HS-5 (cell line): ENCODE measurements around the gene FOXQ1.
"Not testable (repeated sequence)": the region's sequence is repeated elsewhere in the genome, so short reads cannot be mapped to it uniquely, and the experiment has no call there.

ENCODE experiments used
- DNase-seq: peaks from one replicate; pipeline ENCODE4 v3.0.0-alpha.2; 2012; ENCODE audit warnings: low read depth

The FOXQ1 gene

DNA sequence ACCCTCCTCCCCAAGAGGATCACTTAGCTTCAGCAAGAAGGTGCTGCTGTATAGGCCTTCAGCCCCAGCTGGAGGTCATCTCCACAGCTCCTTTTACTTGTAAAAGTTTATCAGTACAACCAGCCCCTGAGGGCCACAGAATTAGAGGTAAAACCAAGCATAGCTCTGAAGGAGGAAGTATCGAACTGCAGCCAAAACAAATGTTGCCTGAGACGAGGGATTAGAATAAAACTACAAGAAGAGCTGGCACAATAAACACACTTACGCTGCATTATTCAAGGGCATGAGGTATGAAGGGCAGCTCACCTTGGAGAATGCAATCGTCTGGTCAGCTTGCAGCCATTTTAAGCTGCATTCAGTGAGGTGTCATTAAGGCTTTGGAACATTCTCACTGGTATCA lies 21.1 kb upstream of the FOXQ1 start:
- DNase-seq, result no peak

DNA sequence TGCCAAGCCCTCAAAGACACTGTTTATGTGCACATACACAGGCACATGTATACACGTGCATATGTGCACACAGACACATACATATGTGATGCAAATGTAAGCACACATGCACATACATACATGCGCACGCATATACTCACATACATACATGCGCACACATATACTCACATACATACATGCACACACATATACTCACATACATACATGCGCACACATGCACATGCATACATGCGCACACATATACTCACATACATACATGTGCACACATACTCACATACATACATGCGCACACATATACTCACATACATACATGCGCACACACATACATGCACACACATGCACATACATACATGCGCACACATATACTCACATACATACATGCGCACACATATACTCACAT lies 20.5 kb upstream of the FOXQ1 start:
- no peak for DNase-seq

DNA sequence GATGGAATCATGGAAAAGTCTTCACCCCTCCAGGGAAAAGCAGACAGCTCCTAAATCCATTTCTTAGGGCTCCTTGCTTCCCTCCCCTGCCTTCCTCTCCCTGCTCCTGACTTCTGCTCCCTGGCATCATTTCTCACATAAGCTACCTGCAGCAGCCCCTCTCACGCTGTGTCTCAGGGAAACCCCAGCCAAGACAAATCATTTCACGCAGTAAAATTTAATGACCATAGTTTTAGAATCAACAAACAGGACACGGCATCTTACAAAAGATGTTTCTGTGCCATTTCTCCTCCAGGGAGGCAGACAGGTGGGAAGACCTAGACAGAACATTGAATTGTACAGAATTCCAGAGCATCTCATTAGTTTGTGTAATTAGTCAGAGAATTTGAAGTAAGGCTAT lies 16.5 kb upstream of the FOXQ1 start:
- no peak for DNase-seq

DNA sequence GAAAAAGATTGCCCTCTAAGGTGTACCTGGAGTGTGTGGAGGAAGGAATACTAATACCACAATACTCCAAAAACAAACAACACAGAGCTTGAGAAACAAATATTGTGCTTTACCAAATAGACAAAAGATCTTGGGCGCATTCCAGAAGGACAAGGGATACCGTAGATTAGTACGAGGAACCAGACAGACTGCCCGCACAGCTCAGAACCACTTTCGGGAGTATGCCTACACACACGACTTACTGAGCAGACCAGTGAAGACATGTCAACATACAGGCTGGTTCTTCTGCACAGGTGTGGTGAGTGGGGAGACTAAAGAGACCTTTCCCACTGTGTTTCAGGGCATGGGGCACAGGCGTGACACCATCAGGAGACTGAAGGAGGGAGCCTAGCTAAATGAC lies 15.8 kb upstream of the FOXQ1 start:
- no peak for DNase-seq

DNA sequence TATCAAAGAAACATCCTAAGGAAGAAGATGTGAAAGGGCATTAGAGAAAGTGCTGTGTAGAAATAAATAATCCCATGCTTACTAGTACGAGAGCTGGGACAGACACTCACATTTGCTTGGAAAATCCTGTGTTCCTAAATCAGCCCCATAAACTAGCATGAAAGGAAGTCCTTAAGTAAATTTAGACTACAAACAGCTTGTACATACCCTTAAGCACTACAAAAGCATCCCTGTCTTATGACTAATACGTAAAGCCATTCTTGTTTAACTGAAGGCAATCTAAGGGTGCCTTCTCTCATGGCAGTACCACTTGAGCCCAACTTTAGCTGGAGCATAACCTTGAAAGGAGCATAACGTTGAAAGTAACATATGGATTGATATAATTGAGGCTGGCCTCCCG lies 15.4 kb upstream of the FOXQ1 start:
- DNase-seq, result no peak

DNA sequence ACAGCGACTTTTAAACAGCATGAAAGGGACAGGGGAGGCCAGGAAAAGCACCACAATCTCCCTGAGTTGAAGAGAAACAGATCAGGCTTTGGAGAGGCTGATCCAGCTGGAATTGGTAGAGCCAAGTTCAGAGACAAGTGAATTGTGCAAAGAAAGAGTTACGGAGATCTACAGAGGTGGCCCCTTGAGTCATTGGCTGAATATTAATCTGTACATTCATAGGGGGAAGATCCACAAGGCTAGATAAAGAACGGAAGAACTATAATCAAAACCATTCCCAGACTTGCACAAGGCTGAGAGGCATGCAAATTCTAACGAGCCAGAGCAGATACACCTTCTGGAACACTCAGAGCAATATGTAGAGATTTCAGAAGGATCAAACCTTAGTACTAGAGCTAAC lies 14.2 kb upstream of the FOXQ1 start:
- peak; percentile 71 for DNase-seq

DNA sequence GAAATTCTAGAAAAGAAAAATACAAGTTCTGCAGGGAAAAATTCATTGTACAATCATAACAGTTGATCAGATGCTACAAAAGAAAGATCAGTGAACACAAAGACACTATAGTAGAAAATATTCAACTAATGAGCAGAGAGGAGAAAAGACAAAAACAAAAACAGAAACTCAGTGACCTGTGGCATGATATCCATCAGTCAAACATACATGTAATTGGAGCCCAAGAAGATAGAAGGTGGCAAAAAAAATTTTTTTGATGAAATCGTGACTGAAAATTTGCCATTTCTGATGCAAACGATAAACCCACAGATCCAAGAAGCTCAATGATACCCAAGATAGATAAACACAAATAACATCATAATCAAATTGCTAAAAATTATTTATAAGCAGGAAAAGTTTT lies 13.1 kb upstream of the FOXQ1 start:
- DNase-seq, result no peak

DNA sequence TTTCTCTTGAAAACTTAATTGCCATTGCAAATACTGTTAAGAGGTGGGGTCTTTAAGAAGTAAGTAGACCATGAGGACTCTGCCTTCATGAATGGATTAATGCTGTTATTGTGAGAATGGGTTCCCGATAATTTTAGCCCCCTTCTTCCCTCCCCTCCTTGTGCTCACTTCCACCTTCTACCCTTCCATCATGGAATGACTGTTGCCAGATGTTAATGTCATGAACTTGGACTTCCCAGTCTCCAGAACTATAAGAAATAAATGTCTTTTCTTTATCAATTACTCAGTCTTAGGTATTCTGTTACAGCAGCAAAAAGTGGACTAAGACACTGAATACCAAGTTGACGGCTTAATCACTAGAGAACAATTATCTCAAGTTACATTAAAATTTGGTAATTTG lies 5.8 kb upstream of the FOXQ1 start:
- DNase-seq, result no peak

DNA sequence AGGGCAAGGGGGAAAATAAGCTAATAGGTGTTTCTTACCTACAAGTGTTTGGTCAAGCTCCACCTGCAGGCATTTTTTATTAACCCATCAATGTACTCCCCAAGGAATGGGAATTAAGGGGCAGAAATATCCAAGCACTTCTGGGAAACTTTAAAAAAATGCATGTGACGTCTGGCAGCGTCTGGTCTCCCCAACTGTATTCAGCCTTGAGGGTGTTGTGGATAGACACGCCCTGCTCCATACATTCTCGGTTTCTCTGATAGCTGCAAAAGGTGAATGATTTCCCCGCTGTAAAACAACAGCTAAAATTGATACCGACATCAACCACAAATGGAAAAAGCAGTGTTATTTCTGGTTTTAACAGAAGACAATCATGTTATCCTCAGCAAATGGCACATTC lies 2.5 kb upstream of the FOXQ1 start:
- DNase-seq, result no peak

DNA sequence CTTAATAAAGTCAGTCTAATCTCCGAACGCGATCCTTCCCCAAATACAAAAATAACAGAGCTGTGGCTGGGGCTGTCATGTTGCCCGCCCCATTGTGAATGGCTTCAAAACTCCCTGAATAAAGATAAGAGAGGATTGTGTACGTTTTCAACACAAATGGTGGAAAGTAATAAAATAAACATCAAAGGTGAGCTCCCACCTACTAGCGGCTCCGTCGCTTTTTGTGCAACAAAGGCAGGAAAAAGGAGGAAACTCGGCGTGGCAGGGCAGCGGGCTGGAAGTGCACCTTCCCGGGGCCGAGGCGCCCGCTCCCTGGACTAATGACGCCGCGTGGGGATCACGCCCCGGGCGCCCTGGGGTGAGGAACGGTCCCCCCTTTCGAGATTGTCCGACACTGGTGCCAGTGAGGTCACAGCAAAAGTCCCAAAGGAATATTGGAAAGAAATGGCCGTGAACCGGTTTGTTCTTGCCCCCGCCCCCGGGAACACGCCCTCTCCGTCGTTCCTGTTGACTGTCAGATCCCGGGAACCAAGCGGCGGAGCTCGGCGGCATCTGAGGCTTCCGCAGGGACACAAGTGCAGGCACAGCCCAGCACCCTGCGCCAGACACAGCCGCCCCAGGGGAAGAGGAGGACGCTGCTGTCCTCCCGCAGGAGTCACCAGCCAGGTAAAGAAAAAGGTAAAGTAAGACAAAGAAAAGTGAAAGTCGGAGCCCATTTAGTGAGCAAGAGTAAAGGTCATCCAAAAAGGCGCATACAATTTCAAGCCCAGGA lies 1.1 kb upstream of the FOXQ1 start:
- no peak for DNase-seq

DNA sequence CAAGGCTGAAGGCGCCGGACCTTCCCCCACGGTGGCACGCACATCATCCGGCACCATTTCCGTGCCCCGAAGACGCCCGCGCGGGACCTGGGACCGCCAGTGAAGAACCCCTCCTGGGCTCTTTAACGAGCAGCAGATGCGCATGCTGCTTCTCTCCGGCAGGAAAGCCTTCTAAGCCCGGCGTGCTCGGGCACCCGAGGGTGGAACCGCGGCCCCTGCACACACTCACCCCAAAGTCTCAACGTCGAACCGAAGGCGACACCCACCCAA lies 240 bp downstream of the FOXQ1 start:
- DNase-seq, result no peak

DNA sequence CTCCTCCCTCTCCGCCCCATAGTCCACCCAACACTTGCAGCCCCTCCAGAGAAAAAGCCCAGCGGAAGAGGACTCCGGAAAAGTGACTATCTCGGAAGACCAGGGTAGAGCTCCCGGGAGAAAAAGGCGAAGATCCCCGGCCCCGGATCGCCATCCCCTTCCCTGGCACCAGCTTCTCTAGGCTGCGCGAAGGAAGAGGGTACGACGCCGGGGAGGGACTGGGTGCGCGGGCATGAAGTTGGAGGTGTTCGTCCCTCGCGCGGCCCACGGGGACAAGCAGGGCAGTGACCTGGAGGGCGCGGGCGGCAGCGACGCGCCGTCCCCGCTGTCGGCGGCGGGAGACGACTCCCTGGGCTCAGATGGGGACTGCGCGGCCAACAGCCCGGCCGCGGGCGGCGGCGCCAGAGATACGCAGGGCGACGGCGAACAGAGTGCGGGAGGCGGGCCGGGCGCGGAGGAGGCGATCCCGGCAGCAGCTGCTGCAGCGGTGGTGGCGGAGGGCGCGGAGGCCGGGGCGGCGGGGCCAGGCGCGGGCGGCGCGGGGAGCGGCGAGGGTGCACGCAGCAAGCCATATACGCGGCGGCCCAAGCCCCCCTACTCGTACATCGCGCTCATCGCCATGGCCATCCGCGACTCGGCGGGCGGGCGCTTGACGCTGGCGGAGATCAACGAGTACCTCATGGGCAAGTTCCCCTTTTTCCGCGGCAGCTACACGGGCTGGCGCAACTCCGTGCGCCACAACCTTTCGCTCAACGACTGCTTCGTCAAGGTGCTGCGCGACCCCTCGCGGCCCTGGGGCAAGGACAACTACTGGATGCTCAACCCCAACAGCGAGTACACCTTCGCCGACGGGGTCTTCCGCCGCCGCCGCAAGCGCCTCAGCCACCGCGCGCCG lies 822 bp downstream of the FOXQ1 start:
- no peak for DNase-seq

DNA sequence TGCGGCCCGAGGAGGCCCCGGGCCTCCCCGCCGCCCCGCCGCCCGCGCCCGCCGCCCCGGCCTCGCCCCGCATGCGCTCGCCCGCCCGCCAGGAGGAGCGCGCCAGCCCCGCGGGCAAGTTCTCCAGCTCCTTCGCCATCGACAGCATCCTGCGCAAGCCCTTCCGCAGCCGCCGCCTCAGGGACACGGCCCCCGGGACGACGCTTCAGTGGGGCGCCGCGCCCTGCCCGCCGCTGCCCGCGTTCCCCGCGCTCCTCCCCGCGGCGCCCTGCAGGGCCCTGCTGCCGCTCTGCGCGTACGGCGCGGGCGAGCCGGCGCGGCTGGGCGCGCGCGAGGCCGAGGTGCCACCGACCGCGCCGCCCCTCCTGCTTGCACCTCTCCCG lies 1.5 kb downstream of the FOXQ1 start:
- no peak for DNase-seq

DNA sequence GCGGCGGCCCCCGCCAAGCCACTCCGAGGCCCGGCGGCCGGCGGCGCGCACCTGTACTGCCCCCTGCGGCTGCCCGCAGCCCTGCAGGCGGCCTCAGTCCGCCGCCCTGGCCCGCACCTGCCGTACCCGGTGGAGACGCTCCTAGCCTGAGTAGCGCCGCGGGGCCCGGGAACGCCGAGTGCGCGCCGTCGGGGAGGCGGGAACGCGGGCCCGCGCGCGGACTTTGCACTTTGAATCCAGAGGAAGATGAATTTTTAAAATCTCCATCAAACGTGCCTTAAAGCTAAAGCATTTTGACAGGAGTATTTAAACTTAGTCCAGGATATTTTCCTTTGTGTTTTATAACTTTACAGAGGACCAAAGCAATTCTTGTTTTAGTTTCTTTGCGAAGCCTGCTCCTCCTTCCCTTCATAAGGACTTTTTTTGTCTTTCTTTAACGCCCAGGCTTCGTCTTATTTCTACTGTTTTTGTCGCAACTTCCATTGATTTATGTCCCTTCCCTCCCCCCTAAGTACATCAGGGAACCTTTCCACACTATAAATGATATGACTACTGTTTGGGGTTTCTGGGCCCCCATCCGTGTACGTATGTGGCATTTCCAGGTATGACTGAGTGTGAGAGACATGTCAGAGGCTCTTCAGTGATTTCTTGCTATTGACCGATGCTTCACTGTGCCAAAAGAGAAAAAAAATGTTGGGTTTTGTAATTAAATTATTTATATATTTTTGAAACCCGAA lies 2.0 kb downstream of the FOXQ1 start:
- DNase-seq, result no peak

DNA sequence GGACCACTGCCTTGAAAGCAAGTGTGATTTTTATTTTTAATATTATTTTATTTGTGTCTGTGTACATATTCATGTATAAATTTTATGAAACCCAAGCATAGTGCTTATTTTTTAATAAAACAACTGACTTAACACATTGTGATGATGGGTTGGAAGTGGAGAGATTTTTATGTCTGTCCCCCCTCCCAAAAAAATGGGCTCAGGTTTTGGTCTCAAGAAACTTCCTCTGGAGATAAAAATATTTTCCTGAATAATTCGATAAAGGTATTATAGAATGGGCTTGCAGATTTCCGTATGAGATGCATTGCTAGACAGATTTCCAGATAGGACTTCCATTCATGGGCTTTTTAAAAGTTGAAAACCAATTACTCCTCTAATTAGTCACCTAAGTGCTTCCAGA lies 2.7 kb downstream of the FOXQ1 start:
- no peak for DNase-seq

DNA sequence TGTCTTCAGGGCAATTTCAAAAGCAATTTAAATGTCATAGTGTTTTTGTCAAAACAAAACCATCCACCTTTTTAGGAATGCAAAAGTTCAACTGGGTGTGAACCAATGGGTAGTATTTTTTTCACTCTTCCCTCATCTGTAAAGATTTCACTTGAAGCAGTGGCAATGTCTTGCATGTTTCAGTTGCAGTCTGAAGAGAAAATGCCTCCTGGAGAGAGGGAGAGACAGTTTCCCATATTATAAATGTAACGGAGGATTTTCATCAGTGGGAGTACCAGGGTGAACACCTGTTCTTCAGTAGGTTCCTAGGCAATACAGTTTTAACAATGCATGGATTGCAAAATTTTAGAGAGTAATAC lies 3.3 kb downstream of the FOXQ1 start:
- DNase-seq, result no peak

DNA sequence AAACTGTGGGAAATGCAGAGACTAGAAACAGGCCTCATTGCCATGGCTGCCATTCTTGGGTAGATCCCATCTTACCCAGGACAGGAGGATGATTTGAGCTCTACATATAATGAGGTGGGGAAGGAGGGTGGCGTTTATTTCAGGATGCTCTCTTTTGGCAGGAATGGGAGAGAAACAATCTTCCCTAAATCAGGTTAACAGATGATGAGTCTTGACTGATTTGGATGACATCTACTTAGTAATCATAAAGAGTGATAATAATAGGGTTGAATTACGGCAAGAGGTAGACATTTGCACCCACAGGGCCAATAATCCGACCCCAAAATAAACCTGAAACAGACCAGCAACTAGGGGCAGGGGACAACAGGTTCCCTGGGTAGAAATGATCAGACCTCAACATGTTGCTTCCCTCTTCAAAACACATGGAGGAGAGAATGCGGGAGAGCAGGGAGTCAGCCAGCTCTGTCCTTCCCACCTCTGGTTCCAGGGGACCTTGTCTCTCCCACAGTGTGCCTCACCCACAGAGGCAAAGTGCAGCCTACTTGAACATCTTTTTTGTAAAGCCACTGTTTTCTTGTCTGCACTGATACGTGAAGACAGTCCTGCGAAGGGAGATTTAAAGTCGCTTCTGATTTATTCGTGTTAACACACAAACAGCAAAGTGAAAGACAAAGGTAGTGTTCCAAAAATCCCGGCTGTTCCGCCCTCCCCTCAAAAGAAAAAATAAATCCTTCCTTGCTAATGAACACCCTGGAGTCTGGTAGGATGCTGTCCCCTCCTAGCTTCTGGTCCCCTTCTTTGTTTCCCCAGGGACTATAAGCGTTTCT lies 3.9 kb downstream of the FOXQ1 start:
- no peak for DNase-seq

DNA sequence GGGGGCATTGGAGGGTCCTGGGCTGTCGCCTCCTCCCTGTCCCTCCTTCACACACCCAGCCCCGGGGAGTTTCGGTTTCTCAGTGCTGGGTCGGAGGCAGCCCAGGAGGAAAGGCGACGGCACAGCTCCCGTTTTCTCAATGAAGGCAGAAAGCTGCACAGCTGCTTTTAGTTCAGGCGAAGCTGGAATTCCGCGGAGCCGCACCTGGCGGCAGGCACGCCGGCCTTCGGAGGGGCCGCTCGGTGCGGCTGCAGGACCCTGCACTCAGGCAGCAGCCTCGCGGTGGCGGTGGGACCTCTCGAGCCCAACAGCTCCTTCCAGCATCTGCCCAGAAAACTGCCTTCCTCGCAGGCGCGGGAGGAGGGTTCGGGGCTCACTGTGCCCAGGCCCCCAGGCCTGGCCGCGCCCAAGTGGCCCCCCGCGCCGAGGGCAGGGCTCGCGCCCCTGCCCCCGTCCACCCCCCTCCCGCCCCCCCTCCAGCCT lies 4.6 kb downstream of the FOXQ1 start:
- DNase-seq, result no peak

DNA sequence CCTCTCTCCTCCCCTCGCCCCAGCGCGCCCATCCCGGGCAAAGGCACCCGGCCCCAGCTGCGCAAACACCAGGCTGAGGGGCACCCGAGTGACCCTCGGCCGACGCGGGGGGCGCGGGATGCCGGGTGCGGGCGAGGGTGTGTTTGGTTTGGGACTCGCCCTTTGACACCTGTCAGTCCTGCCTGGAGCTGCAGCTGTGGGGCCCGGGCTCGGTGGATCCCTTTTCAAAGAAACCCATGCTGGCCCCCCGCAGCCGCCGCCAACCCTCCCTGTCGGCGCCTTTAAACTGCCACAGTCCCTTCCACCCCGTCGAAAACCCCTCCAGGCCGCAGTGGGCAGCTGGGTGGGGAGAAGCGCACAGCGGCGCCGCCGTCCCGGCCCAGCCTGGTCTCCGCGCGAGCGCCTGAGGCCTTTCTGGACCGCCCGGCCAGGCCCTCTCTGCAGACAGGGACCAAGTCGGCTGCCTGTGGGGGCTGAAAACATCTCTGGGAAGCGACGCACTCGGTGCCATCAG lies 5.5 kb downstream of the FOXQ1 start:
- DNase-seq, result no peak

DNA sequence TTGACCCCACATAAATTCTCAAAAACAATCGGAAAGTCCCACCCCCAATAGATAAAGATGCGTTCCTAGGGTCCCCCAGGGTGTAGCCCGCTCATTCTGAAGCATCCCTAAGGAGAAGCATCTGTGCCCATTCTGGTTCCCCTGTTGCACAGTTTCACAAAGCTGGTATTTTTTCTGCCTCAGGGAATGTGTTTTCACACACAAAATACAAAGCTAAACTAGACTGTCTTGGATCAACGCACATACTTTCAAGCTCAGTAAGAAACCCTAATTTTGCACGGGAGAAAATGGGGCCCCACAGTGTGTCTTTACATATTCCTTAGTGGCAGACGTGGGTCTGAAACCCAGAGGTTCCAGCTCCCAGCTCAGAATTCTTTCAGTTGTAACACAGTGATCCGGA lies 6.1 kb downstream of the FOXQ1 start:
- DNase-seq, result no peak

DNA sequence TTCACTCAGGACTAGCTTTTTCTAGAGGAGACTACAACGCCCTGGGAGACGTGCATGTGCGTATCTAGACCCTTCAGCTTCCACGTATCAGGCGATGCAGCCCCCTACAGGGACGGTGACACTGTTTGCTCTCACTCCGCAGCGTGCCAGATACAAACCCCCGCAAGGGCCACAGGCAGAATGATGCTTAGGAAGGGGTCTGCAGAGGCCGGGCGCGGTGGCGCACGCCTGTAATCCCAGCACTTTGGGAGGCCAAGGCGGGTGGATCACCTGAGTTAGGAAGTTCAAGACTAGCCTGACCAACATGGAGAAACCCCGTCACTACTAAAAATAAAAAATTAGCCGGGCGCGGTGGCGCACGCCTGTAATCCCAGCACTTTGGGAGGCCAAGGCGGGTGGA lies 6.7 kb downstream of the FOXQ1 start:
- not testable (repeated sequence) for DNase-seq

DNA sequence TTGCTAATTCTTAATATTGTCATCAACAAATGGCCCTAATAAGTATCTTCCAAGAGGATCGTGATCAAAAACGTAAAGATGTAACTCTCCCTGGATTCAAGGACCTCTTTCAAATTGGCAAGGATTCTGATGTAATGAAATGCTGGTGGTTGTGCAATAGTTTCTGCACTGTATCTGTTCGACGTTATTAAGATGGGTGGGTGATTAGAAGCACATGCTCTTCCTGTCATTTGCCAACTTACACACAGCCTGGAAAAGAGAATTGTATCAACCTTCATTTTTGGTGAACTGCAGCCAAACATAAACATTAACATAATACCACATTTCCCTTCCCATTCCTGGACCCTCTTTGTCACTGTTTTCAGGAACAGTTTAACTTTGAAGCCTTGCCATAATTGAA lies 9.8 kb downstream of the FOXQ1 start:
- DNase-seq, result no peak
